ENCODE data around the gene ARHGAP6. TPM values are rescaled to one million over a fixed set of nuclear protein-coding genes. Genes with fewer than 3 reads are reported as not detected.

The ARHGAP6 gene
- total and polyA plus RNA-seq, 2 of the 4 experiments (the other 2 are of a cell fraction), result 1.4 to 1.8 TPM

- Histone ChIP-seq H3K9ac (ENCODE audit: low read depth, low read length) (no peak overlapping the region), H2BK15ac (ENCODE audit: low read depth, low read length) (no peak overlapping the region), H3K18ac (ENCODE audit: low read depth, low read length) (no peak overlapping the region), H3K36me3 (ENCODE audit: control insufficient read depth, insufficient read depth, low read length) (no peaks in the 10 kb centered on the region), H4K5ac (ENCODE audit: low read depth, low read length) (no peak overlapping the region), H3K56ac (ENCODE audit: extremely low read depth, insufficient read depth, low read length) (no peak overlapping the region), H3K4me2 (ENCODE audit: low read depth, low read length) (no peak overlapping the region), H3K79me1 (ENCODE audit: low read depth in 1 of 2, low read length in 2 of 2) (no peaks in the 10 kb centered on the region), H3K9me3 (ENCODE audit: control insufficient read depth, insufficient read depth, low read length) (no peaks in the 10 kb centered on the region), H3K27ac (ENCODE audit: insufficient read depth, low read length) (no peak overlapping the region), H3K14ac (replicated peaks; ENCODE audit: low read depth, low read length) (no peak overlapping the region), H2BK20ac (ENCODE audit: low read depth, low read length) (no peak overlapping the region), H3K4me1 (ENCODE audit: control insufficient read depth, insufficient read depth, low read length) (no peaks in the 10 kb centered on the region), H3K23ac (ENCODE audit: low read depth, low read length) (no peak overlapping the region), H2BK5ac (ENCODE audit: low read depth, low read length, poor library complexity, severe bottlenecking) (no peak overlapping the region), H2BK120ac (ENCODE audit: low read depth, low read length) (no peak overlapping the region), H3K4ac (ENCODE audit: low read depth, low read length) (no peak overlapping the region), H4K8ac (ENCODE audit: low read depth in 2 of 2, low read length in 2 of 2) (no peak overlapping the region), H3K9me1 (ENCODE audit: insufficient read depth, low read length) (no peaks in the 10 kb centered on the region), H3K27me3 (ENCODE audit: control insufficient read depth, insufficient read depth, low read length) (no peaks in the 10 kb centered on the region), H2AK5ac (ENCODE audit: low read depth, low read length) (no peak overlapping the region), H2AK9ac (replicated peaks; ENCODE audit: low read depth, low read length, poor library complexity) (no peak overlapping the region), H4K20me1 (ENCODE audit: insufficient read depth, low read length) (no peaks in the 10 kb centered on the region), H3K4me3 (ENCODE audit: insufficient read depth, low read depth, low read length) (no peak overlapping the region), H2AFZ (replicated peaks; ENCODE audit: low read length, poor library complexity) (no peak overlapping the region), H4K91ac (ENCODE audit: insufficient read depth, low read depth, low read length) (no peak overlapping the region)
- in situ Hi-C loops (cut with MboI; ENCODE audit: low sequenced_read_pairs), result no loop called here
- intact Hi-C loops (cut with micrococcal nuclease), result no loop called here
- DNase-seq (no peak), ATAC-seq (ENCODE audit: low read depth) (no peak)
- no TSS peak for BruUV-seq (replicated peaks)
- no CpG with 5 or more reads among the region's 1 CpG for WGBS, 2 experiments (ENCODE audit: extremely low coverage in 2 of 2, insufficient read length in 1 of 2)
- dilution Hi-C loops (cut with HindIII; ENCODE audit: low sequenced_read_pairs, unreplicated experiment), result no loop called here
- POLR2A ChIA-PET (ENCODE audit: unreplicated experiment), result no interaction called here
- CTCF ChIA-PET, result no interaction called here
- TF ChIP-seq RFX5 (IDR thresholded peaks at IDR 0.05; ENCODE audit: low read depth, low read length) (no peak), MXI1 (IDR thresholded peaks at IDR 0.05; ENCODE audit: borderline replicate concordance, low read depth, low read length) (no peak), BHLHE40 (IDR thresholded peaks at IDR 0.05; ENCODE audit: low read depth, low read length) (no peak), SMC3 (IDR thresholded peaks at IDR 0.05; ENCODE audit: low read depth, low read length) (no peak), FOS (IDR thresholded peaks at IDR 0.05; ENCODE audit: low read depth, low read length) (no peak)
Measured at GRCh38 chrX:11551151-11551550, 114.6 kb downstream of the ARHGAP6 start.
